Measurements from ENCODE around the gene DMRTC2. TPM values are rescaled to one million over a fixed set of nuclear protein-coding genes. Genes with fewer than 3 reads are reported as not detected.
A peak's percentile ranks its signal among the peaks of the same experiment; 100 is the strongest.

The DMRTC2 gene
- total and polyA plus RNA-seq, 2 donors (not counting 1 experiment from before 2014, with no cell fraction given): not detected

- H4K20me1 ChIP-seq (ENCODE audit: control insufficient read depth, insufficient read depth, low read length, poor library complexity, severe bottlenecking): peaks cover 70% of the 10 kb centered on the region
- peak overlapping the region in 1 of 2 donors; percentile 96 for H3K27ac ChIP-seq (ENCODE audit: low read length in 2 of 2)
- CTCF ChIA-PET: interaction anchor here (1.4 to 17.0 kb wide), 4 partner anchors 9 to 80 kb away, joined by 5 to 331 read pairs (median 12); no protein-coding TSS in a partner anchor
- Mint-ChIP-seq H3K27me3 (no peaks in the 10 kb centered on the region), H3K27ac (peak overlapping the region; percentile 89), H3K9me3 (ENCODE audit: insufficient read depth) (no peaks in the 10 kb centered on the region), H3K4me3 (no peak overlapping the region), H3K4me1 (peaks cover 69% of the 10 kb centered on the region)
- ATAC-seq (ENCODE audit: low read depth) (no peak), DNase-seq (no peak)
- no peaks in the 10 kb centered on the region for H3K9me3 ChIP-seq (ENCODE audit: control extremely low read depth in 1 of 3, control insufficient read depth in 2 of 3, insufficient read depth in 1 of 3, low read length in 2 of 3)
- H3K36me3 ChIP-seq (replicated peaks in 1 of 2; ENCODE audit: control extremely low read depth in 1 of 2, control insufficient read depth in 1 of 2, extremely low read depth in 1 of 2, insufficient read depth in 2 of 2, low read length in 1 of 2): peaks cover 2 to 73% of the 10 kb centered on the region in 2 experiments
- H3K4me3 ChIP-seq (ENCODE audit: control extremely low read depth in 1 of 5, extremely low read depth in 1 of 5, insufficient read depth in 1 of 5, low read depth in 2 of 5, low read length in 4 of 5): no peak overlapping the region
- no peak overlapping the region for H2AFZ ChIP-seq (ENCODE audit: insufficient read depth, low read depth, low read length, poor library complexity, severe bottlenecking)
- H3K4me2 ChIP-seq (replicated peaks; ENCODE audit: low read depth, low read length, poor library complexity, severe bottlenecking): no peak overlapping the region
- no peak for TF ChIP-seq CTCF (IDR thresholded peaks at IDR 0.05)
- POLR2A ChIA-PET: interaction anchor here (0.6 kb wide), 1 partner anchor 14 kb away, joined by 6 read pairs; no protein-coding TSS in a partner anchor
- H3K79me2 ChIP-seq (ENCODE audit: control insufficient read depth, insufficient read depth, low read length): peaks cover 58% of the 10 kb centered on the region
- peaks cover 46 to 88% of the 10 kb centered on the region in 2 donors for H3K4me1 ChIP-seq (ENCODE audit: control insufficient read depth in 2 of 2, insufficient read depth in 2 of 2, low read length in 2 of 2)
- no peak overlapping the region for H3K9ac ChIP-seq (ENCODE audit: low read length)
- H3K27me3 ChIP-seq (replicated peaks in 1 of 4; ENCODE audit: control extremely low read depth in 1 of 4, control insufficient read depth in 3 of 4, insufficient read depth in 4 of 4, low read length in 3 of 4): no peaks in the 10 kb centered on the region
- intact Hi-C loops (cut with micrococcal nuclease): no loop called here
- 91% methylated on average over 9 of the region's 10 CpGs for WGBS (ENCODE audit: insufficient coverage)
Measured at GRCh38 chr19:41868120-41868988, 23.5 kb downstream of the DMRTC2 start.

GRCh38 chr19:41868989-41869300, 24.1 kb downstream of the DMRTC2 start:
- ATAC-seq (ENCODE audit: low read depth) (no peak), DNase-seq (no peak)
- peak overlapping the region in 1 of 2 donors; percentile 96 for H3K27ac ChIP-seq (ENCODE audit: low read length in 2 of 2)
- 100% methylated on average over 8 of the region's 12 CpGs for WGBS (ENCODE audit: insufficient coverage)
- H4K20me1 ChIP-seq (ENCODE audit: control insufficient read depth, insufficient read depth, low read length, poor library complexity, severe bottlenecking): peaks cover 64% of the 10 kb centered on the region
- Mint-ChIP-seq H3K4me1 (peaks cover 70% of the 10 kb centered on the region), H3K27ac (peak overlapping the region; percentile 76), H3K4me3 (no peak overlapping the region), H3K27me3 (no peaks in the 10 kb centered on the region), H3K9me3 (ENCODE audit: insufficient read depth) (no peaks in the 10 kb centered on the region)
- intact Hi-C loops (cut with micrococcal nuclease): no loop called here
- no peak overlapping the region for H3K4me2 ChIP-seq (replicated peaks; ENCODE audit: low read depth, low read length, poor library complexity, severe bottlenecking)
- CTCF ChIA-PET: interaction anchor here (1.4 to 17.0 kb wide), 3 partner anchors 10 to 79 kb away, joined by 5 to 331 read pairs (median 7); no protein-coding TSS in a partner anchor
- H3K36me3 ChIP-seq (replicated peaks in 1 of 2; ENCODE audit: control extremely low read depth in 1 of 2, control insufficient read depth in 1 of 2, extremely low read depth in 1 of 2, insufficient read depth in 2 of 2, low read length in 1 of 2): peaks cover 0 to 67% of the 10 kb centered on the region in 2 experiments
- peaks cover 50 to 88% of the 10 kb centered on the region in 2 donors for H3K4me1 ChIP-seq (ENCODE audit: control insufficient read depth in 2 of 2, insufficient read depth in 2 of 2, low read length in 2 of 2)
- H3K79me2 ChIP-seq (ENCODE audit: control insufficient read depth, insufficient read depth, low read length): peaks cover 58% of the 10 kb centered on the region
- POLR2A ChIA-PET: interaction anchor here (0.6 kb wide), 1 partner anchor 13 kb away, joined by 6 read pairs; no protein-coding TSS in a partner anchor
- no peak overlapping the region for H3K4me3 ChIP-seq (ENCODE audit: control extremely low read depth in 1 of 5, extremely low read depth in 1 of 5, insufficient read depth in 1 of 5, low read depth in 2 of 5, low read length in 4 of 5)
- no peaks in the 10 kb centered on the region for H3K27me3 ChIP-seq (replicated peaks in 1 of 4; ENCODE audit: control extremely low read depth in 1 of 4, control insufficient read depth in 3 of 4, insufficient read depth in 4 of 4, low read length in 3 of 4)
- H3K9me3 ChIP-seq (ENCODE audit: control extremely low read depth in 1 of 3, control insufficient read depth in 2 of 3, insufficient read depth in 1 of 3, low read length in 2 of 3): no peaks in the 10 kb centered on the region
- no peak for TF ChIP-seq EZH2 (IDR thresholded peaks at IDR 0.05; ENCODE audit: borderline replicate concordance, insufficient read depth, low read depth, low read length, poor library complexity, severe bottlenecking)
- no peak for TF ChIP-seq CTCF (IDR thresholded peaks at IDR 0.05)
- H3K9ac ChIP-seq (ENCODE audit: low read length): no peak overlapping the region
- no peak overlapping the region for H2AFZ ChIP-seq (ENCODE audit: insufficient read depth, low read depth, low read length, poor library complexity, severe bottlenecking)
